Activated CD8-positive, alpha-beta T cell treated with anti-CD3 and anti-CD28 coated beads for 36 hours (primary cell): ENCODE results near the gene ARMC5. TPM values are rescaled to one million over a fixed set of nuclear protein-coding genes. Genes with fewer than 3 reads are reported as not detected.

ENCODE experiments used
- ATAC-seq: fragments of 200-7000 bp; cut with Tn5 transposase; one replicate; pipeline ENCODE4 v1.10.0; 2021; ENCODE audit warnings: mild to moderate bottlenecking, moderate library complexity
- CTCF ChIA-PET: fragments of 350-600 bp; sonication (Branson Sonifier 250); formaldehyde crosslinking; loops from one replicate; lab custom pipeline; 2021; ENCODE audit warnings: antibody characterized with exemption; lab: Charles Lee
- POLR2A ChIA-PET: fragments of 350-600 bp; sonication (Branson Sonifier 250); formaldehyde crosslinking; loops from one replicate; lab custom pipeline; 2021; ENCODE audit warnings: antibody characterized with exemption; lab: Charles Lee
- DNase-seq: peaks from one replicate; pipeline ENCODE4 v3.0.0-alpha.2; 2020
- H3K27ac Mint-ChIP-seq: one replicate; pipeline ENCODE4 v1.8.0; 2021; ENCODE audit warnings: mild to moderate bottlenecking, mixed read lengths
- H3K27me3 Mint-ChIP-seq: one replicate; pipeline ENCODE4 v1.8.0; 2021; ENCODE audit warnings: mixed read lengths
- H3K36me3 Mint-ChIP-seq: one replicate; pipeline ENCODE4 v1.8.0; 2021; ENCODE audit warnings: low read depth, mixed read lengths
- H3K4me1 Mint-ChIP-seq: one replicate; pipeline ENCODE4 v1.8.0; 2021; ENCODE audit warnings: low read depth, mixed read lengths
- H3K4me3 Mint-ChIP-seq: one replicate; pipeline ENCODE4 v1.8.0; 2021; ENCODE audit warnings: mild to moderate bottlenecking, moderate library complexity, mixed read lengths
- H3K9me3 Mint-ChIP-seq: one replicate; pipeline ENCODE4 v1.8.0; 2021; ENCODE audit warnings: mixed read lengths
- intact Hi-C: fragments of 100-400 bp; cut with micrococcal nuclease; formaldehyde crosslinking; loops from one replicate; pipeline ENCODE4 v1.10.0; 2022
- total RNA-seq, 2 experiments: library from RNA; stranded (reverse); gene quantifications; one replicate each; pipeline ENCODE4 v1.2.3, GENCODE V29; 2021
- TF ChIP-seq, protein P1 (sequence below): fragments of 200-600 bp; IDR thresholded peaks from one replicate; pipeline ENCODE4 v1.8.0; 2022; ENCODE audit warnings: antibody characterized with exemption, mild to moderate bottlenecking

ARMC5 gene
- total RNA-seq, 2 experiments from 2014 or later: 8.2 to 10.0 TPM

DNA sequence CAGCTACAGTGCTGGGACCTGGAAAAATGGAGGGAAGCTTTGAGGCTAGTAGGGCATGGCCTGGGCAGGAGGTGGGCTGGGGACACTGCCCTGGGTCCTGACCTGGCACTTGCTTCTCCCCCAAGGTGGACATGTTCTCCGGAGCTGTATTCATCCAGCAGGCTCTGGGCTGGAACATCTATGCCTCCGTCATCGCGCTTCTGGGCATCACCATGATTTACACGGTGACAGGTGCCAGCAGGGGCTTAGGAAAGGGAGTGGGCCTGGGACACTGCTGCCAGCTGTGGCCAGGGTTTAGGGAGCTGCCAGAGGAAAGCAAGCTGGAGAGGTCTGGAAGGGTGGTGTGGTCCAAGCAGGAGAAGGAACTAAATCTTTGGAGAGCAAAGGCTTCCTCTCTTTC is 26.7 kb downstream of the ARMC5 start:
- POLR2A ChIA-PET: interaction anchor here (1.5 kb wide), 1 partner anchor 9 kb away, joined by 5 read pairs; no protein-coding TSS in a partner anchor
- H3K27me3 Mint-ChIP-seq: no peaks in the 10 kb centered on the region
- no peak overlapping the region for H3K27ac Mint-ChIP-seq
- peaks cover 3% of the 10 kb centered on the region for H3K4me1 Mint-ChIP-seq
- TF ChIP-seq, protein P1, sequence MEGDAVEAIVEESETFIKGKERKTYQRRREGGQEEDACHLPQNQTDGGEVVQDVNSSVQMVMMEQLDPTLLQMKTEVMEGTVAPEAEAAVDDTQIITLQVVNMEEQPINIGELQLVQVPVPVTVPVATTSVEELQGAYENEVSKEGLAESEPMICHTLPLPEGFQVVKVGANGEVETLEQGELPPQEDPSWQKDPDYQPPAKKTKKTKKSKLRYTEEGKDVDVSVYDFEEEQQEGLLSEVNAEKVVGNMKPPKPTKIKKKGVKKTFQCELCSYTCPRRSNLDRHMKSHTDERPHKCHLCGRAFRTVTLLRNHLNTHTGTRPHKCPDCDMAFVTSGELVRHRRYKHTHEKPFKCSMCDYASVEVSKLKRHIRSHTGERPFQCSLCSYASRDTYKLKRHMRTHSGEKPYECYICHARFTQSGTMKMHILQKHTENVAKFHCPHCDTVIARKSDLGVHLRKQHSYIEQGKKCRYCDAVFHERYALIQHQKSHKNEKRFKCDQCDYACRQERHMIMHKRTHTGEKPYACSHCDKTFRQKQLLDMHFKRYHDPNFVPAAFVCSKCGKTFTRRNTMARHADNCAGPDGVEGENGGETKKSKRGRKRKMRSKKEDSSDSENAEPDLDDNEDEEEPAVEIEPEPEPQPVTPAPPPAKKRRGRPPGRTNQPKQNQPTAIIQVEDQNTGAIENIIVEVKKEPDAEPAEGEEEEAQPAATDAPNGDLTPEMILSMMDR: no peak
- intact Hi-C loops: no loop called here
- H3K36me3 Mint-ChIP-seq: no peaks in the 10 kb centered on the region
- CTCF ChIA-PET: no interaction called here
- no peak overlapping the region for H3K4me3 Mint-ChIP-seq
- no peak for ATAC-seq
- no peaks in the 10 kb centered on the region for H3K9me3 Mint-ChIP-seq
- DNase-seq: no peak

DNA sequence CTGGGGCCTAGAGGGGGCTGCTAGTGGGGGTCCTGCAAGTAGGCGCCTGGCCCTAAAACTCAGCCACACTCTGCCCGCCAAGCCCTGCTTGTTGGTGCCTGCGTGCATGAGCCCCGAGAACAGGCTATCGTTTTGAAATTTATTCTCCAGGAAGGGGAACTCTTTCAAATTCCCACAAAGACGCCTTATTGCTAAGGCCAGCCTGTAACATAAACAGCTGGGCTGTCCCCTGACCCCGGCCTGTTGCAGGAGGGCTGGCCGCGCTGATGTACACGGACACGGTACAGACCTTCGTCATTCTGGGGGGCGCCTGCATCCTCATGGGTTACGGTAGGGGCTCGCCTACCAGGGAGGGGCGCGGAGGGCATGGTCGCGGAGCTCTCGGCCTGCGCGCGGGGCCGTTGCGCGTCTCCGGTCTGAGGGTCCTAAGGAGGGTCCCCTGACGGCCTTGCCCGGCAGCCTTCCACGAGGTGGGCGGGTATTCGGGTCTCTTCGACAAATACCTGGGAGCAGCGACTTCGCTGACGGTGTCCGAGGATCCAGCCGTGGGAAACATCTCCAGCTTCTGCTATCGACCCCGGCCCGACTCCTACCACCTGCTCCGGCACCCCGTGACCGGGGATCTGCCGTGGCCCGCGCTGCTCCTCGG is 27.9 kb downstream of the ARMC5 start:
- CTCF ChIA-PET: interaction anchor here (0.8 to 1.4 kb wide), 2 partner anchors 9 to 12 kb away, joined by 3 to 5 read pairs; no protein-coding TSS in a partner anchor
- H3K27ac Mint-ChIP-seq: no peak overlapping the region
- intact Hi-C loops: no loop called here

DNA sequence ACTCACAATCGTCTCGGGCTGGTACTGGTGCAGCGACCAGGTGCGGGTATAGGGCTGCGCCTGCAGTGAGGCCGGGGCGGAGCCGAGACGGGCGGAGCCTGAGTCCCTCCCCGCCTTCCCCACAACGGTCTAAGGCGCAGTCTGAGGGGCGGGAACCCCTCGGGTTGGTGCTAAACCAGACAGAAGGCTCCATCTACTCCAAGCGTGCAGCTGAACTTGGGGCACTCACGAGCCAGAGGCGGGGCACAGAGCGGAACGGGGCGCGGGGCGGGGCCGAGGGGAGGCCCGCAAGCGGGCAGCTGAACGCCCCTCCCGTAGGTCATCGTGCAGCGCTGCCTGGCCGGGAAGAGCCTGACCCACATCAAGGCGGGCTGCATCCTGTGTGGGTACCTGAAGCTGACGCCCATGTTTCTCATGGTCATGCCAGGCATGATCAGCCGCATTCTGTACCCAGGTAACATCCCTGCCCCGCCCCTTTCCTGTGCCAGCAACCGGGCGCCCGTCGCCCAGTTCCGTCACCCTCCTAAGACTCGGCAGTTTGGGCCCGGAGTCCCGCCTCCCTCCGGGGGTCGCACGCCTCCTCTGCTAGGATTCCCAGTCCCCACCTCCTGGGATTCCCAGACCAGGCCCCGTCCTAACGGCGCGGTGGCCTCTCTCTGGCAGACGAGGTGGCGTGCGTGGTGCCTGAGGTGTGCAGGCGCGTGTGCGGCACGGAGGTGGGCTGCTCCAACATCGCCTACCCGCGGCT is 28.6 kb downstream of the ARMC5 start:
- H3K9me3 Mint-ChIP-seq: no peaks in the 10 kb centered on the region
- H3K27me3 Mint-ChIP-seq: no peaks in the 10 kb centered on the region
- ChIA-PET POLR2A (interaction anchor here (0.5 to 2.2 kb wide), 5 partner anchors 11 to 461 kb away, joined by 3 to 16 read pairs (median 6); partner anchors contain the start of gene RUSF1), CTCF (interaction anchor here (0.8 to 1.4 kb wide), 2 partner anchors 10 to 12 kb away, joined by 3 to 5 read pairs; no protein-coding TSS in a partner anchor)
- H3K27ac Mint-ChIP-seq: no peak overlapping the region
- H3K4me3 Mint-ChIP-seq: peak overlapping the region; percentile 79
- intact Hi-C loops: no loop called here
- peaks cover 3% of the 10 kb centered on the region for H3K4me1 Mint-ChIP-seq
- peaks cover 5% of the 10 kb centered on the region for H3K36me3 Mint-ChIP-seq
- ATAC-seq (peak; percentile 94), DNase-seq (peak; percentile 74)
- TF ChIP-seq, protein P1: no peak

More for the DNA sequence above, 27.9 kb downstream of the ARMC5 start:
- Mint-ChIP-seq H3K4me3 (peak overlapping the region; percentile 79), H3K27me3 (no peaks in the 10 kb centered on the region), H3K36me3 (peaks cover 3% of the 10 kb centered on the region), H3K4me1 (peaks cover 3% of the 10 kb centered on the region), H3K9me3 (no peaks in the 10 kb centered on the region)
- TF ChIP-seq, protein P1: no peak
- POLR2A ChIA-PET: interaction anchor here (0.5 to 2.2 kb wide), 5 partner anchors 11 to 461 kb away, joined by 3 to 16 read pairs (median 6); a partner anchor contains a TSS
- DNase-seq (no peak), ATAC-seq (no peak)

DNA sequence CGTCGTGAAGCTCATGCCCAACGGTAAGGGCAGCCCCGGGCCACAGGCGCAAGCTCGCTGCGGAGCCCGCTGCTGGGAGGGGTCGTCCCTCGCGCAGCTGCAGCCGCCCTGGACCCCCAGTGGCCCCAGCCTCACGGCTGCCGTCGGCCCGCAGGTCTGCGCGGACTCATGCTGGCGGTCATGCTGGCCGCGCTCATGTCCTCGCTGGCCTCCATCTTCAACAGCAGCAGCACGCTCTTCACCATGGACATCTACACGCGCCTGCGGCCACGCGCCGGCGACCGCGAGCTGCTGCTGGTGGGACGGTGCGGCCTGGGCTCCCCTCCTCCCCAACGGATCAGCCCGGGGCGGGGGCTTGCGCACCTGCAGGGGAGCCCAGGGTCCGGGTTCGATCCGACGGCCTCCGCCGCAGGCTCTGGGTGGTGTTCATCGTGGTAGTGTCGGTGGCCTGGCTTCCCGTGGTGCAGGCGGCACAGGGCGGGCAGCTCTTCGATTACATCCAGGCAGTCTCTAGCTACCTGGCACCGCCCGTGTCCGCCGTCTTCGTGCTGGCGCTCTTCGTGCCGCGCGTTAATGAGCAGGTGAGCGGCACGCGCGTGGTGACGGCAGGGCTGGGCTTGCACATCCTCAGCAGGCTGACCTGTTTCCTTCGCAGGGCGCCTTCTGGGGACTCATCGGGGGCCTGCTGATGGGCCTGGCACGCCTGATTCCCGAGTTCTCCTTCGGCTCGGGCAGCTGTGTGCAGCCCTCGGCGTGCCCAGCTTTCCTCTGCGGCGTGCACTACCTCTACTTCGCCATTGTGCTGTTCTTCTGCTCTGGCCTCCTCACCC is 29.4 kb downstream of the ARMC5 start:
- TF ChIP-seq, protein P1: no peak
- H3K36me3 Mint-ChIP-seq: peaks cover 10% of the 10 kb centered on the region
- no peaks in the 10 kb centered on the region for H3K9me3 Mint-ChIP-seq
- no peak overlapping the region for H3K4me3 Mint-ChIP-seq
- H3K27me3 Mint-ChIP-seq: no peaks in the 10 kb centered on the region
- DNase-seq (no peak), ATAC-seq (no peak)
- H3K4me1 Mint-ChIP-seq: peaks cover 3% of the 10 kb centered on the region
- H3K27ac Mint-ChIP-seq: no peak overlapping the region
- ChIA-PET CTCF (interaction anchor here (1.4 to 1.5 kb wide), 2 partner anchors 10 to 28 kb away, joined by 4 to 5 read pairs; no protein-coding TSS in a partner anchor), POLR2A (interaction anchor here (0.9 to 2.2 kb wide), 3 partner anchors 12 to 20 kb away, joined by 3 to 16 read pairs (median 6); partner anchors contain the start of gene RUSF1)
- intact Hi-C loops: no loop called here
